Gastroesophageal sphincter (tissue), 3 donors: ENCODE data around the gene CARD14.

Experiments
- POLR2A ChIP-seq, 2 donors: fragments of 450-650 bp; IDR thresholded peaks; one replicate each; pipeline ENCODE4 v1.6.1; 2017; ENCODE audit warnings: antibody characterized with exemption in 2 of 2, mild to moderate bottlenecking in 2 of 2, moderate library complexity in 1 of 2
- POLR2AphosphoS5 ChIP-seq: sonication (generic); formaldehyde crosslinking; IDR thresholded peaks from one replicate; pipeline ENCODE4 v1.6.1; 2017; ENCODE audit warnings: antibody characterized with exemption
- TF ChIP-seq, protein P1 (sequence below), 4 experiments: fragments of 200-600 bp in 2 of 4; fragments of 450-650 bp in 2 of 4; sonication (generic) in 1 of 4; IDR thresholded peaks; one replicate each; pipeline ENCODE4 v1.5.1; 2017 to 2019; ENCODE audit warnings: antibody characterized with exemption in 4 of 4, mild to moderate bottlenecking in 2 of 4, moderate library complexity in 2 of 4

DNA sequence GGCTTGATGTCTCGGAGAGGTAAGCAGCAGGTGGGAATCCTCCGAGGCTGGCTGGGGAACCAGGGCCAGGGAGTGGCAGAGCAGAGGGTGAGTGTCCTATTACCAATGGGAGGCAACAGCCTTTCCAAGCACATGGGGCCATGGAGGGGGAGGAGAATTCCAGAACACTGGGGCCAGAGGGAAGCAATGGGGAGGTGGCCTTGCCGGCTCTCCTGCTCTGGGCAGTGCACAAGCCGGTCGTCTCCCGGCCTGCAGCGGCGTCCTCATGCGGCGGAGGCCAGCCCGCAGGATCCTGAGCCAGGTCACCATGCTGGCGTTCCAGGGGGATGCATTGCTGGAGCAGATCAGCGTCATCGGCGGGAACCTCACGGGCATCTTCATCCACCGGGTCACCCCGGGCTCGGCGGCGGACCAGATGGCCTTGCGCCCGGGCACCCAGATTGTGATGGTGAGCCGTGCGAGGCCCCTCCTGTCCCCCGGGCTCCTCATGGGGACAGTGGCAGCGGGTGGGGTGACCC lies 28.4 kb downstream of the CARD14 start:
- TF ChIP-seq, protein P1, sequence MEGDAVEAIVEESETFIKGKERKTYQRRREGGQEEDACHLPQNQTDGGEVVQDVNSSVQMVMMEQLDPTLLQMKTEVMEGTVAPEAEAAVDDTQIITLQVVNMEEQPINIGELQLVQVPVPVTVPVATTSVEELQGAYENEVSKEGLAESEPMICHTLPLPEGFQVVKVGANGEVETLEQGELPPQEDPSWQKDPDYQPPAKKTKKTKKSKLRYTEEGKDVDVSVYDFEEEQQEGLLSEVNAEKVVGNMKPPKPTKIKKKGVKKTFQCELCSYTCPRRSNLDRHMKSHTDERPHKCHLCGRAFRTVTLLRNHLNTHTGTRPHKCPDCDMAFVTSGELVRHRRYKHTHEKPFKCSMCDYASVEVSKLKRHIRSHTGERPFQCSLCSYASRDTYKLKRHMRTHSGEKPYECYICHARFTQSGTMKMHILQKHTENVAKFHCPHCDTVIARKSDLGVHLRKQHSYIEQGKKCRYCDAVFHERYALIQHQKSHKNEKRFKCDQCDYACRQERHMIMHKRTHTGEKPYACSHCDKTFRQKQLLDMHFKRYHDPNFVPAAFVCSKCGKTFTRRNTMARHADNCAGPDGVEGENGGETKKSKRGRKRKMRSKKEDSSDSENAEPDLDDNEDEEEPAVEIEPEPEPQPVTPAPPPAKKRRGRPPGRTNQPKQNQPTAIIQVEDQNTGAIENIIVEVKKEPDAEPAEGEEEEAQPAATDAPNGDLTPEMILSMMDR (IDR thresholded peaks at IDR 0.05): no peak
- no peak for TF ChIP-seq POLR2A (IDR thresholded peaks at IDR 0.05)
- no peak for TF ChIP-seq POLR2AphosphoS5
